Gastroesophageal sphincter (tissue), 3 donors: ENCODE results near the gene C19orf25.

Experiments used
- CTCF ChIP-seq, 4 experiments: fragments of 200-600 bp in 2 of 4; fragments of 450-650 bp in 2 of 4; sonication (generic) in 1 of 4; IDR thresholded peaks; one replicate each; pipeline ENCODE4 v1.5.1; 2017 to 2019; ENCODE audit warnings: antibody characterized with exemption in 4 of 4, mild to moderate bottlenecking in 2 of 4, moderate library complexity in 2 of 4
- EP300 ChIP-seq: sonication (generic); formaldehyde crosslinking; IDR thresholded peaks from one replicate; pipeline ENCODE4 v1.6.1; 2017; ENCODE audit warnings: antibody characterized with exemption, mild to moderate bottlenecking
- POLR2A ChIP-seq, 2 donors: fragments of 450-650 bp; IDR thresholded peaks; one replicate each; pipeline ENCODE4 v1.6.1; 2017; ENCODE audit warnings: antibody characterized with exemption in 2 of 2, mild to moderate bottlenecking in 2 of 2, moderate library complexity in 1 of 2

GRCh38 chr19:1507192-1507660 is 28.2 kb upstream of the C19orf25 start:
- TF ChIP-seq CTCF (IDR thresholded peaks at IDR 0.05) (no peak), EP300 (no peak), POLR2A (IDR thresholded peaks at IDR 0.05) (no peak)
